ENCODE measurements around the gene RASSF8.

DNA sequence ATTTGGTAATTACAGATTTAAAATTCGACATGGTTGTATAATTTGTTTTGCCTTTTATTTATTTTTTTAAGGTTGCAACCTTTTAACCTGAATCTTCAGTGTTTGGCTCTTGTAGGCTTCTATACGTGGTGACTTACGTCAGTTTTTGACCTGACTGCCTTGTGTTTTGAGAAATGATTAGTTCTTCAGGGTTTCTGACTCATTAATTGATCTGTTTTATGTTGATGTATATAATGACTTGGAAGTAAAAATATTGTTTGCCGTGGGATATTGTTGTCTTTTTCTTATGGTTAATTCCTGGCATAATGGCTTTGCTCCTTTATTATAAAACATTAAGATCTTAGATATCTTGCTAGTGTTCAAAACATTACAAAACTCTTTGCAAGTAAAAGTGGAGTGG lies 2.5 kb downstream of the RASSF8 start:
- TF ChIP-seq CTCF (conservative IDR thresholded peaks at IDR 0.05; ENCODE audit: low read depth in 2 of 2) (no peak), ZNF331 (CRISPR knock-in tag; IDR thresholded peaks at IDR 0.05; ENCODE audit: low read depth) (no peak)
